Keratinocyte (primary cell): ENCODE measurements around the gene CPVL. TPM values are rescaled to one million over a fixed set of nuclear protein-coding genes. Genes with fewer than 3 reads are reported as not detected.

Source experiments
- DNase-seq: peaks from one replicate; pipeline ENCODE4 v3.0.0-alpha.2; 2011; ENCODE audit warnings: low read depth, missing footprints, low spot score
- FAIRE-seq: peaks from 2 replicates; lab custom pipeline; 2011; peaks lifted over from hg19 to GRCh38; lab: Jason Lieb, UNC
- H2AFZ ChIP-seq: 2 replicates; pipeline ENCODE4 v1.6.0; 2012; ENCODE audit warnings: low read length, control low read depth, inconsistent platforms; ENCODE audit not compliant: control insufficient read depth
- H3K27ac ChIP-seq: 2 replicates; pipeline ENCODE4 v1.5.1; 2011; ENCODE audit warnings: low read length; ENCODE audit not compliant: control insufficient read depth, insufficient read depth
- H3K27me3 ChIP-seq: 3 replicates; pipeline ENCODE4 v1.6.0; 2011; ENCODE audit warnings: low read length; ENCODE audit not compliant: control insufficient read depth, insufficient read depth; ENCODE audit errors: extremely low read depth
- H3K36me3 ChIP-seq, 2 experiments: 2 replicates in 1 of 2; 3 replicates in 1 of 2; pipeline ENCODE4 v1.5.1; 2011; ENCODE audit warnings: low read length in 2 of 2, mild to moderate bottlenecking in 1 of 2; ENCODE audit not compliant: control insufficient read depth in 2 of 2, insufficient read depth in 2 of 2; ENCODE audit errors: extremely low read depth in 1 of 2
- H3K4me1 ChIP-seq: 3 replicates; pipeline ENCODE4 v1.5.1; 2011; ENCODE audit warnings: low read length; ENCODE audit not compliant: control insufficient read depth, insufficient read depth; ENCODE audit errors: extremely low read depth
- H3K4me2 ChIP-seq: 3 replicates; pipeline ENCODE4 v1.6.0; 2011; ENCODE audit warnings: low read depth, low read length; ENCODE audit not compliant: control insufficient read depth, insufficient read depth; ENCODE audit errors: extremely low read depth
- H3K4me3 ChIP-seq, 3 experiments: fragments of 200-600 bp in 1 of 3; sonication (generic) in 1 of 3; 2 replicates in 2 of 3; 3 replicates in 1 of 3; pipeline ENCODE4 v1.5.1; 2011 to 2016; ENCODE audit warnings: low read length in 3 of 3, mild to moderate bottlenecking in 3 of 3, control low read depth in 2 of 3, inconsistent platforms in 1 of 3, low read depth in 1 of 3, mixed read lengths in 1 of 3, mixed run types in 1 of 3, moderate library complexity in 1 of 3; ENCODE audit not compliant: control insufficient read depth in 2 of 3, insufficient read depth in 2 of 3; ENCODE audit errors: extremely low read depth in 1 of 3
- H3K79me2 ChIP-seq: 2 replicates; pipeline ENCODE4 v1.6.0; 2012; ENCODE audit warnings: low read length; ENCODE audit not compliant: control insufficient read depth, insufficient read depth
- H3K9ac ChIP-seq: 3 replicates; pipeline ENCODE4 v1.6.0; 2011; ENCODE audit warnings: low read length; ENCODE audit not compliant: control insufficient read depth, insufficient read depth; ENCODE audit errors: extremely low read depth
- H3K9me1 ChIP-seq: 3 replicates; pipeline ENCODE4 v1.6.0; 2011; ENCODE audit warnings: low read length; ENCODE audit not compliant: control insufficient read depth, insufficient read depth; ENCODE audit errors: extremely low read depth
- H3K9me3 ChIP-seq: 2 replicates; pipeline ENCODE4 v1.5.1; 2012; ENCODE audit warnings: low read depth, low read length; ENCODE audit not compliant: control insufficient read depth
- H4K20me1 ChIP-seq: 3 replicates; pipeline ENCODE4 v1.6.0; 2011; ENCODE audit warnings: low read length; ENCODE audit not compliant: control insufficient read depth, insufficient read depth; ENCODE audit errors: extremely low read depth
- CTCF ChIP-seq, 3 experiments: IDR thresholded peaks in 1 of 3; conservative IDR thresholded peaks in 1 of 3; optimal IDR thresholded peaks in 1 of 3; 2 replicates in 2 of 3; 3 replicates in 1 of 3; pipeline versions ENCODE3 to v1.5.1; 2011; ENCODE audit warnings: low read length in 3 of 3, mild to moderate bottlenecking in 3 of 3, moderate library complexity in 2 of 3, control low read depth in 1 of 3, inconsistent platforms in 1 of 3; ENCODE audit not compliant: insufficient read depth in 2 of 3; ENCODE audit errors: extremely low read depth in 1 of 3
- EZH2 ChIP-seq: IDR thresholded peaks from one replicate; pipeline ENCODE4 v1.6.1; 2012; ENCODE audit warnings: inconsistent platforms, mild to moderate bottlenecking, low read length, moderate library complexity
- dilution Hi-C: fragments of 300-500 bp; cut with MboI; formaldehyde crosslinking; loops from one replicate; pipeline ENCODE4 v1.7.0; 2020; ENCODE audit warnings: low sequenced_read_pairs; ENCODE audit not compliant: extremely low pct_ligation_motif_present
- polyA plus RNA-seq, 5 experiments: library from polyadenylated mRNA; depleted of rRNA in 3 of 5; stranded (reverse) in 3 of 5; stranded (forward) in 1 of 5; unstranded in 1 of 5; fragments of >200 nt; gene quantifications; 1 replicate in 1 of 5; 2 replicates in 3 of 5; 3 replicates in 1 of 5; pipeline versions ENCODE4 v1.2.1 to v1.2.3, GENCODE V29; 2011 to 2012; ENCODE audit warnings: missing spikeins in 2 of 5, low read depth in 1 of 5, low replicate concordance in 1 of 5

The CPVL gene
- polyA plus RNA-seq, 1 donor (not counting 4 experiments of a cell fraction or from before 2014, with no cell fraction given), result 9.8 TPM

- dilution Hi-C loops, result loop anchor here (25.0 kb wide), 1 partner anchor 170 kb away; no protein-coding TSS in a partner anchor
- H2AFZ ChIP-seq, result no peak overlapping the region
- DNase-seq, result no peak
- H3K27me3 ChIP-seq, result no peaks in the 10 kb centered on the region
- no peak overlapping the region for H3K27ac ChIP-seq
- no peak overlapping the region for H3K9ac ChIP-seq
- H4K20me1 ChIP-seq, result no peaks in the 10 kb centered on the region
- no peak for FAIRE-seq
- H3K4me2 ChIP-seq, result no peak overlapping the region
- H3K4me3 ChIP-seq, result no peak overlapping the region
- peaks cover 28% of the 10 kb centered on the region for H3K4me1 ChIP-seq
- H3K9me1 ChIP-seq, result no peaks in the 10 kb centered on the region
- TF ChIP-seq EZH2 (no peak), CTCF (optimal IDR thresholded peaks at IDR 0.05 in 1 of 3, IDR thresholded peaks at IDR 0.05 in 1 of 3, conservative IDR thresholded peaks at IDR 0.05 in 1 of 3; ENCODE audit: extremely low read depth in 1 of 3, insufficient read depth in 2 of 3, low read length in 3 of 3) (no peak)
- H3K36me3 ChIP-seq, result no peaks in the 10 kb centered on the region
- H3K79me2 ChIP-seq, result no peaks in the 10 kb centered on the region
- peaks cover 2% of the 10 kb centered on the region for H3K9me3 ChIP-seq
Measured at GRCh38 chr7:29107056-29107455, 39.3 kb downstream of the CPVL start.

GRCh38 chr7:29106669-29106988 is 39.7 kb downstream of the CPVL start:
- FAIRE-seq, result no peak

More at GRCh38 chr7:29106669-29106988, 39.7 kb downstream of the CPVL start:
- H3K4me1 ChIP-seq, result peaks cover 25% of the 10 kb centered on the region
- H2AFZ ChIP-seq, result no peak overlapping the region
- no peaks in the 10 kb centered on the region for H3K27me3 ChIP-seq
- no peak overlapping the region for H3K27ac ChIP-seq
- no peak overlapping the region for H3K4me2 ChIP-seq
- no peaks in the 10 kb centered on the region for H4K20me1 ChIP-seq
- no peaks in the 10 kb centered on the region for H3K36me3 ChIP-seq
- peaks cover 2% of the 10 kb centered on the region for H3K9me3 ChIP-seq
- H3K79me2 ChIP-seq, result no peaks in the 10 kb centered on the region
- dilution Hi-C loops, result loop anchor here (25.0 kb wide), 1 partner anchor 169 kb away; no protein-coding TSS in a partner anchor
- TF ChIP-seq EZH2 (no peak), CTCF (optimal IDR thresholded peaks at IDR 0.05 in 1 of 3, IDR thresholded peaks at IDR 0.05 in 1 of 3, conservative IDR thresholded peaks at IDR 0.05 in 1 of 3; ENCODE audit: extremely low read depth in 1 of 3, insufficient read depth in 2 of 3, low read length in 3 of 3) (no peak)
- no peak overlapping the region for H3K4me3 ChIP-seq
- DNase-seq, result no peak
- H3K9me1 ChIP-seq, result no peaks in the 10 kb centered on the region
- no peak overlapping the region for H3K9ac ChIP-seq
